ENCODE data around the gene LNPK. TPM values are rescaled to one million over a fixed set of nuclear protein-coding genes. Genes with fewer than 3 reads are reported as not detected.

The LNPK gene
- total and polyA plus RNA-seq, 2 of the 4 experiments (the other 2 are of a cell fraction) = 18.7 to 48.6 TPM

- ChIA-PET POLR2A (ENCODE audit: unreplicated experiment) (no interaction called here), CTCF (no interaction called here)
- Histone ChIP-seq H3K14ac (replicated peaks; ENCODE audit: low read depth, low read length) (no peak overlapping the region), H4K5ac (ENCODE audit: low read depth, low read length) (no peak overlapping the region), H3K79me1 (ENCODE audit: low read depth in 1 of 2, low read length in 2 of 2) (no peaks in the 10 kb centered on the region), H4K91ac (ENCODE audit: insufficient read depth, low read depth, low read length) (no peak overlapping the region), H3K4me3 (ENCODE audit: insufficient read depth, low read depth, low read length) (no peak overlapping the region), H4K8ac (ENCODE audit: low read depth in 2 of 2, low read length in 2 of 2) (no peak overlapping the region), H3K36me3 (ENCODE audit: control insufficient read depth, insufficient read depth, low read length) (no peaks in the 10 kb centered on the region), H3K4ac (ENCODE audit: low read depth, low read length) (no peak overlapping the region), H2BK5ac (ENCODE audit: low read depth, low read length, poor library complexity, severe bottlenecking) (no peak overlapping the region), H3K4me2 (ENCODE audit: low read depth, low read length) (no peak overlapping the region), H3K18ac (ENCODE audit: low read depth, low read length) (no peak overlapping the region), H3K4me1 (ENCODE audit: control insufficient read depth, insufficient read depth, low read length) (no peaks in the 10 kb centered on the region), H4K20me1 (ENCODE audit: insufficient read depth, low read length) (no peaks in the 10 kb centered on the region), H3K9ac (ENCODE audit: low read depth, low read length) (no peak overlapping the region), H2AK5ac (ENCODE audit: low read depth, low read length) (no peak overlapping the region), H2AK9ac (replicated peaks; ENCODE audit: low read depth, low read length, poor library complexity) (no peak overlapping the region), H2AFZ (replicated peaks; ENCODE audit: low read length, poor library complexity) (no peak overlapping the region), H3K56ac (ENCODE audit: extremely low read depth, insufficient read depth, low read length) (no peak overlapping the region), H2BK120ac (ENCODE audit: low read depth, low read length) (no peak overlapping the region), H3K27me3 (ENCODE audit: control insufficient read depth, insufficient read depth, low read length) (no peaks in the 10 kb centered on the region), H2BK15ac (ENCODE audit: low read depth, low read length) (no peak overlapping the region), H3K9me1 (ENCODE audit: insufficient read depth, low read length) (no peaks in the 10 kb centered on the region), H2BK20ac (ENCODE audit: low read depth, low read length) (no peak overlapping the region), H3K9me3 (ENCODE audit: control insufficient read depth, insufficient read depth, low read length) (no peaks in the 10 kb centered on the region), H3K23ac (ENCODE audit: low read depth, low read length) (no peak overlapping the region), H3K27ac (ENCODE audit: insufficient read depth, low read length) (no peak overlapping the region)
- dilution Hi-C loops (cut with HindIII; ENCODE audit: low sequenced_read_pairs, unreplicated experiment) = no loop called here
- no peak for ATAC-seq (ENCODE audit: low read depth)
- intact Hi-C loops (cut with micrococcal nuclease) = no loop called here
- BruUV-seq (replicated peaks) = no TSS peak
- no peak for DNase-seq
- TF ChIP-seq MXI1 (IDR thresholded peaks at IDR 0.05; ENCODE audit: borderline replicate concordance, low read depth, low read length) = no peak
- TF ChIP-seq RCOR1 (IDR thresholded peaks at IDR 0.05; ENCODE audit: insufficient replicate concordance, low read length) = no peak
- TF ChIP-seq NFE2L2 (IDR thresholded peaks at IDR 0.05; ENCODE audit: low read depth, low read length) = no peak
- TF ChIP-seq RFX5 (IDR thresholded peaks at IDR 0.05; ENCODE audit: low read depth, low read length) = no peak
- no peak for TF ChIP-seq BHLHE40 (IDR thresholded peaks at IDR 0.05; ENCODE audit: low read depth, low read length)
- TF ChIP-seq, protein P1, sequence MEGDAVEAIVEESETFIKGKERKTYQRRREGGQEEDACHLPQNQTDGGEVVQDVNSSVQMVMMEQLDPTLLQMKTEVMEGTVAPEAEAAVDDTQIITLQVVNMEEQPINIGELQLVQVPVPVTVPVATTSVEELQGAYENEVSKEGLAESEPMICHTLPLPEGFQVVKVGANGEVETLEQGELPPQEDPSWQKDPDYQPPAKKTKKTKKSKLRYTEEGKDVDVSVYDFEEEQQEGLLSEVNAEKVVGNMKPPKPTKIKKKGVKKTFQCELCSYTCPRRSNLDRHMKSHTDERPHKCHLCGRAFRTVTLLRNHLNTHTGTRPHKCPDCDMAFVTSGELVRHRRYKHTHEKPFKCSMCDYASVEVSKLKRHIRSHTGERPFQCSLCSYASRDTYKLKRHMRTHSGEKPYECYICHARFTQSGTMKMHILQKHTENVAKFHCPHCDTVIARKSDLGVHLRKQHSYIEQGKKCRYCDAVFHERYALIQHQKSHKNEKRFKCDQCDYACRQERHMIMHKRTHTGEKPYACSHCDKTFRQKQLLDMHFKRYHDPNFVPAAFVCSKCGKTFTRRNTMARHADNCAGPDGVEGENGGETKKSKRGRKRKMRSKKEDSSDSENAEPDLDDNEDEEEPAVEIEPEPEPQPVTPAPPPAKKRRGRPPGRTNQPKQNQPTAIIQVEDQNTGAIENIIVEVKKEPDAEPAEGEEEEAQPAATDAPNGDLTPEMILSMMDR (conservative IDR thresholded peaks at IDR 0.05; ENCODE audit: low read depth, low read length) = no peak
- no peak for TF ChIP-seq FOS (IDR thresholded peaks at IDR 0.05; ENCODE audit: low read depth, low read length)
- no peak for TF ChIP-seq RAD21 (IDR thresholded peaks at IDR 0.05; ENCODE audit: low read length)
- no peak for TF ChIP-seq POLR2A (IDR thresholded peaks at IDR 0.05; ENCODE audit: low read depth, low read length)
- WGBS, 2 experiments (ENCODE audit: extremely low coverage in 2 of 2, insufficient read length in 1 of 2) = no CpG with 5 or more reads among the region's 3 CpGs
- in situ Hi-C loops (cut with MboI; ENCODE audit: low sequenced_read_pairs) = no loop called here
Observed at GRCh38 chr2:175918935-175919334, 83.1 kb downstream of the LNPK start.
